Lung (tissue), 12 donors: Measurements from ENCODE around the gene RMDN2. TPM values are rescaled to one million over a fixed set of nuclear protein-coding genes. Genes with fewer than 3 reads are reported as not detected.

Experiments
- ATAC-seq: fragments of 200-7000 bp; cut with Tn5 transposase; one replicate; pipeline ENCODE4 v1.9.1; 2020; ENCODE audit warnings: moderate number of reproducible peaks; ENCODE audit not compliant: insufficient read depth, low FRiP score
- DNase-seq, 3 donors: peaks; one replicate each; pipeline ENCODE4 v3.0.0-alpha.2; 2013 to 2017
- H3K27ac ChIP-seq, 2 donors: one replicate each; pipeline ENCODE4 v1.5.1; 2013; ENCODE audit warnings: mild to moderate bottlenecking in 2 of 2, moderate library complexity in 2 of 2, control low read depth in 1 of 2, inconsistent platforms in 1 of 2, low read depth in 1 of 2, low read length in 1 of 2
- H3K27me3 ChIP-seq, 3 donors: one replicate each; pipeline ENCODE4 v1.5.1; 2013; ENCODE audit warnings: low read length in 2 of 3; ENCODE audit not compliant: control insufficient read depth in 3 of 3, insufficient read depth in 3 of 3
- H3K36me3 ChIP-seq, 4 donors: one replicate each; pipeline ENCODE4 v1.5.1; 2013; ENCODE audit warnings: low read length in 4 of 4, mild to moderate bottlenecking in 1 of 4, moderate library complexity in 1 of 4; ENCODE audit not compliant: control insufficient read depth in 4 of 4, insufficient read depth in 4 of 4
- H3K4me1 ChIP-seq, 5 donors: one replicate each; pipeline ENCODE4 v1.5.1; 2013; ENCODE audit warnings: low read length in 5 of 5, mild to moderate bottlenecking in 2 of 5, moderate library complexity in 1 of 5; ENCODE audit not compliant: control insufficient read depth in 5 of 5, insufficient read depth in 5 of 5
- H3K4me3 ChIP-seq: one replicate; pipeline ENCODE4 v1.5.1; 2013; ENCODE audit warnings: mild to moderate bottlenecking, control low read depth, moderate library complexity
- H3K9ac ChIP-seq, 2 donors: one replicate each; pipeline ENCODE4 v1.5.1; 2013; ENCODE audit warnings: low read length in 2 of 2, control low read depth in 1 of 2; ENCODE audit not compliant: insufficient read depth in 1 of 2
- H3K9me3 ChIP-seq, 4 donors: one replicate each; pipeline ENCODE4 v1.5.1; 2013; ENCODE audit warnings: low read length in 3 of 4, mild to moderate bottlenecking in 1 of 4, moderate library complexity in 1 of 4; ENCODE audit not compliant: control insufficient read depth in 4 of 4, insufficient read depth in 3 of 4
- WGBS, 2 donors: extraction: QIAGEN DNeasy Blood & Tissue Kit; methylation state at CpG; one replicate each; pipeline ENCODE4 v1.1.7; 2013; 5-methylcytosine and 5-hydroxymethylcytosine counted together
- polyA plus RNA-seq, 2 donors: library from polyadenylated mRNA; stranded (reverse); fragments of 200-250 nt; gene quantifications; one replicate each; pipeline ENCODE4 v1.2.1, GENCODE V29; 2013
- total RNA-seq, 2 donors: library from RNA; depleted of rRNA in 1 of 2; stranded (reverse); fragments of >200 nt in 1 of 2; gene quantifications; one replicate each; pipeline ENCODE4 v1.2.1, GENCODE V29; 2014 to 2021
- TF ChIP-seq, protein P1 (sequence below): IDR thresholded peaks from 2 replicates; pipeline ENCODE4 v1.5.1; 2012; ENCODE audit warnings: mild to moderate bottlenecking; ENCODE audit errors: control extremely low read depth, extremely low read depth
- donor health status: control.
- donor health status: control.
- donor health status: Bipolar disorder and iron deficiency.
- donor health status: healthy.
- donor health status: DM: yes; HTN: yes; CAD: no.

The RMDN2 gene
- total and polyA plus RNA-seq, 4 donors, result 7.7 to 37.9 (median 18.3) TPM

GRCh38 chr2:38021589-38021988, 96.5 kb downstream of the RMDN2 start:
- DNase-seq, result no peak
- no peaks in the 10 kb centered on the region for H3K27me3 ChIP-seq
- no peaks in the 10 kb centered on the region for H3K4me1 ChIP-seq
- no peaks in the 10 kb centered on the region for H3K9me3 ChIP-seq
- ATAC-seq, result no peak
- WGBS, 2 donors, result 89 to 96% methylated on average over 9 of the region's 9 CpGs
- H3K36me3 ChIP-seq, result peaks cover 0 to 2% (median 0%) of the 10 kb centered on the region in 4 donors
- TF ChIP-seq, protein P1, sequence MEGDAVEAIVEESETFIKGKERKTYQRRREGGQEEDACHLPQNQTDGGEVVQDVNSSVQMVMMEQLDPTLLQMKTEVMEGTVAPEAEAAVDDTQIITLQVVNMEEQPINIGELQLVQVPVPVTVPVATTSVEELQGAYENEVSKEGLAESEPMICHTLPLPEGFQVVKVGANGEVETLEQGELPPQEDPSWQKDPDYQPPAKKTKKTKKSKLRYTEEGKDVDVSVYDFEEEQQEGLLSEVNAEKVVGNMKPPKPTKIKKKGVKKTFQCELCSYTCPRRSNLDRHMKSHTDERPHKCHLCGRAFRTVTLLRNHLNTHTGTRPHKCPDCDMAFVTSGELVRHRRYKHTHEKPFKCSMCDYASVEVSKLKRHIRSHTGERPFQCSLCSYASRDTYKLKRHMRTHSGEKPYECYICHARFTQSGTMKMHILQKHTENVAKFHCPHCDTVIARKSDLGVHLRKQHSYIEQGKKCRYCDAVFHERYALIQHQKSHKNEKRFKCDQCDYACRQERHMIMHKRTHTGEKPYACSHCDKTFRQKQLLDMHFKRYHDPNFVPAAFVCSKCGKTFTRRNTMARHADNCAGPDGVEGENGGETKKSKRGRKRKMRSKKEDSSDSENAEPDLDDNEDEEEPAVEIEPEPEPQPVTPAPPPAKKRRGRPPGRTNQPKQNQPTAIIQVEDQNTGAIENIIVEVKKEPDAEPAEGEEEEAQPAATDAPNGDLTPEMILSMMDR, result no peak
- no peak overlapping the region for H3K4me3 ChIP-seq
- H3K9ac ChIP-seq, result no peak overlapping the region
- H3K27ac ChIP-seq, result no peak overlapping the region

- 78 to 86% methylated on average over 2 of the region's 2 CpGs for WGBS, 2 donors
Measured at GRCh38 chr2:38026846-38027245, 101.8 kb downstream of the RMDN2 start.

DNA sequence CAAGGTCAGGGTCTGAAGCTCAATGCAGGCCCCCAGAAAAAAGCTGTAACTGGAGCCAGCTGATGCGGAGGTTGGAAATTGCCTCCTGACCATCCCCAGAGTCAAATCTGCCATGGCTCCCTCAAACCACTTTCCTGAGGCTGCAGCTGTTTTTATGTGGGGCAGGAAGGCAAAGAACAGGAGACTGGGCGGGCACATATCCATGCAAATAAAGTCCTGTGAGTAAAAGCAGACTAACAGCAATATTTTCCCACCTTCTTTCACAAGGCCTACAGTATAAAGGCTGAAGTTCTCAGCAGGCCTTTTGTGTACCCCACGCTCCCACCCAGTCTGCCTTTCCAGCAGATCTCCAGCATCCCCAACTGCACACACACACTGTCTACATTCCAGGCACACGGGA, 103.7 kb downstream of the RMDN2 start:
- Histone ChIP-seq H3K4me3 (no peak overlapping the region), H3K27me3 (no peaks in the 10 kb centered on the region), H3K9ac (no peak overlapping the region), H3K36me3 (no peaks in the 10 kb centered on the region), H3K9me3 (no peaks in the 10 kb centered on the region), H3K27ac (no peak overlapping the region), H3K4me1 (no peaks in the 10 kb centered on the region)
- 87 to 93% methylated on average over 4 of the region's 4 CpGs for WGBS, 2 donors
- TF ChIP-seq, protein P1, result no peak
- ATAC-seq (no peak), DNase-seq (no peak)

More at GRCh38 chr2:38026846-38027245, 101.8 kb downstream of the RMDN2 start:
- no peak overlapping the region for H3K27ac ChIP-seq
- TF ChIP-seq, protein P1, result no peak
- H3K9me3 ChIP-seq, result no peaks in the 10 kb centered on the region
- no peak overlapping the region for H3K9ac ChIP-seq
- no peaks in the 10 kb centered on the region for H3K4me1 ChIP-seq
- no peak for ATAC-seq
- no peaks in the 10 kb centered on the region for H3K27me3 ChIP-seq
- no peaks in the 10 kb centered on the region for H3K36me3 ChIP-seq
- no peak for DNase-seq
- H3K4me3 ChIP-seq, result no peak overlapping the region

DNA sequence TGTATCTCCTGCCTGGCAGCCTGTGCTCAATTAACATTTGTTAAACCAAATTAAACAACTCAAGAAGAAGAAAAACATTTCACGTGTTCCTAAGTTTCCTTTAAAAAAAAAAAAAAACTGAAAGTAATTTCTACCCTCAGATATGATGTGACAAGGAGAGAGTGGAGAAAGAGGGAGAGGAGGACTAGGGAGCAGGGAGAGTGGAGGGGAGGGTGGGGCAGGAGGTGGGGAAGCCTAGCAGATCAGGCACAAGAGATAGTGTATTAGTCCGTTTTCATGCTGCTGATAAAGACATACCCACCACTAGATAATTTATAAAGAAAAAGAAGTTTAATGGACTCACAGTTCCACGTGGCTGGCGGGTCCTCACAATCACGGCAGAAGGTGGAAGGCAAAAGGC, 104.4 kb downstream of the RMDN2 start:
- no peaks in the 10 kb centered on the region for H3K36me3 ChIP-seq
- H3K4me1 ChIP-seq, result no peaks in the 10 kb centered on the region
- no peaks in the 10 kb centered on the region for H3K27me3 ChIP-seq
- no peak for ATAC-seq
- no peak for DNase-seq
- H3K9me3 ChIP-seq, result no peaks in the 10 kb centered on the region
- no peak overlapping the region for H3K4me3 ChIP-seq
- no peak overlapping the region for H3K9ac ChIP-seq
- WGBS, 2 donors, result 72 to 78% methylated on average over 5 of the region's 5 CpGs
- H3K27ac ChIP-seq, result no peak overlapping the region
- TF ChIP-seq, protein P1, result no peak
